ENCODE results near the gene MYOG.

GRCh38 chr1:203128431-203128715 is 42.6 kb upstream of the MYOG start:
- TF ChIP-seq YBX1 (IDR thresholded peaks at IDR 0.05) (no peak), RAD21 (IDR thresholded peaks at IDR 0.05; ENCODE audit: insufficient read depth, low read depth, low read length) (no peak), POLR2AphosphoS5 (IDR thresholded peaks at IDR 0.05; ENCODE audit: low read length) (no peak), CBFB (IDR thresholded peaks at IDR 0.05; ENCODE audit: low read depth) (no peak), POLR2A (IDR thresholded peaks at IDR 0.05; ENCODE audit: low read depth, low read length) (no peak), ELK1 (IDR thresholded peaks at IDR 0.05; ENCODE audit: low read depth, low read length) (no peak), EGR1 (IDR thresholded peaks at IDR 0.05; ENCODE audit: borderline replicate concordance in 1 of 2, low read depth in 2 of 2, low read length in 2 of 2) (no peak)
